ENCODE measurements around the gene ANKS6.

The ANKS6 gene

GRCh38 chr9:98790842-98791607 is 5.3 kb downstream of the ANKS6 start:
- DNase-seq, result peak; percentile 88

- DNase-seq, result peak; percentile 53
Measured at GRCh38 chr9:98790134-98790841, 6.1 kb downstream of the ANKS6 start.

GRCh38 chr9:98789483-98790133 is 6.7 kb downstream of the ANKS6 start:
- DNase-seq, result no peak

GRCh38 chr9:98787766-98788335 is 8.5 kb downstream of the ANKS6 start:
- DNase-seq, result no peak

GRCh38 chr9:98786750-98787510 is 9.4 kb downstream of the ANKS6 start:
- DNase-seq, result no peak

GRCh38 chr9:98784831-98785806 is 11.2 kb downstream of the ANKS6 start:
- no peak for DNase-seq

- DNase-seq, result no peak
Measured at GRCh38 chr9:98783518-98784226, 12.7 kb downstream of the ANKS6 start.

GRCh38 chr9:98781588-98782383 is 14.6 kb downstream of the ANKS6 start:
- DNase-seq, result no peak

GRCh38 chr9:98780059-98780749 is 16.2 kb downstream of the ANKS6 start:
- no peak for DNase-seq

GRCh38 chr9:98778711-98779530 is 17.4 kb downstream of the ANKS6 start:
- DNase-seq, result no peak

- DNase-seq, result no peak
Measured at GRCh38 chr9:98778251-98778650, 18.1 kb downstream of the ANKS6 start.

GRCh38 chr9:98777618-98778017 is 18.7 kb downstream of the ANKS6 start:
- DNase-seq, result no peak

- DNase-seq, result peak; percentile 86
Measured at GRCh38 chr9:98775831-98776441, 20.4 kb downstream of the ANKS6 start.

- DNase-seq, result peak; percentile 57
Measured at GRCh38 chr9:98774746-98775145, 21.6 kb downstream of the ANKS6 start.

- DNase-seq, result no peak
Measured at GRCh38 chr9:98773721-98774120, 22.6 kb downstream of the ANKS6 start.

GRCh38 chr9:98772364-98773155 is 23.8 kb downstream of the ANKS6 start:
- no peak for DNase-seq
